Sigmoid colon (tissue), 7 donors: ENCODE measurements around the gene SETBP1. TPM values are rescaled to one million over a fixed set of nuclear protein-coding genes. Genes with fewer than 3 reads are reported as not detected.
A peak's percentile ranks its signal among the peaks of the same experiment; 100 is the strongest.

Experiments used
- DNase-seq: peaks from one replicate; pipeline ENCODE4 v3.0.0-alpha.2; 2019
- H3K27ac ChIP-seq, 4 donors: fragments of 200-600 bp; sonication (generic); one replicate each; pipeline ENCODE4 v1.5.1; 2016 to 2019; ENCODE audit warnings: mild to moderate bottlenecking in 1 of 4
- H3K27me3 ChIP-seq, 3 donors: fragments of 200-600 bp; sonication (generic); one replicate each; pipeline ENCODE4 v1.5.1; 2019; ENCODE audit warnings: mild to moderate bottlenecking in 1 of 3
- H3K36me3 ChIP-seq, 4 donors: fragments of 200-600 bp; sonication (generic); one replicate each; pipeline ENCODE4 v1.5.1; 2016 to 2019
- H3K4me1 ChIP-seq, 4 donors: fragments of 200-600 bp; sonication (generic); one replicate each; pipeline ENCODE4 v1.5.1; 2017 to 2019
- H3K4me3 ChIP-seq, 4 donors: fragments of 200-600 bp; sonication (generic); one replicate each; pipeline ENCODE4 v1.5.1; 2017 to 2019; ENCODE audit warnings: mild to moderate bottlenecking in 2 of 4, moderate library complexity in 1 of 4
- H3K9me3 ChIP-seq, 4 donors: fragments of 200-600 bp in 3 of 4; sonication (generic) in 3 of 4; one replicate each; pipeline versions ENCODE4 v1.5.1 to v1.6.1; 2013 to 2019
- CTCF ChIP-seq, 4 experiments: fragments of 450-650 bp in 3 of 4; fragments of 200-600 bp in 1 of 4; IDR thresholded peaks; one replicate each; pipeline ENCODE4 v1.5.1; 2016 to 2019; ENCODE audit warnings: antibody characterized with exemption in 4 of 4, mild to moderate bottlenecking in 3 of 4, moderate library complexity in 2 of 4
- EP300 ChIP-seq, 4 donors: sonication (generic); formaldehyde crosslinking; IDR thresholded peaks; one replicate each; pipeline ENCODE4 v1.6.1; 2017; ENCODE audit warnings: antibody characterized with exemption in 4 of 4
- POLR2A ChIP-seq, 2 donors: fragments of 450-650 bp; IDR thresholded peaks; one replicate each; pipeline ENCODE4 v1.6.1; 2016; ENCODE audit warnings: antibody characterized with exemption in 2 of 2, mild to moderate bottlenecking in 2 of 2, moderate library complexity in 2 of 2
- POLR2AphosphoS5 ChIP-seq, 4 donors: sonication (generic); formaldehyde crosslinking; IDR thresholded peaks; one replicate each; pipeline ENCODE4 v1.6.1; 2017; ENCODE audit warnings: antibody characterized with exemption in 4 of 4
- WGBS, 2 donors: extraction: QIAGEN DNeasy Blood & Tissue Kit; methylation state at CpG; one replicate each; pipeline ENCODE4 v1.1.7; 2013; 5-methylcytosine and 5-hydroxymethylcytosine counted together
- intact Hi-C: fragments of 100-400 bp; cut with DNase I; formaldehyde crosslinking; loops from one replicate; pipeline ENCODE4 v1.15.1; 2023
- polyA plus RNA-seq, 3 donors: library from polyadenylated mRNA; stranded (reverse); fragments of 200-250 nt; gene quantifications; one replicate each; pipeline ENCODE4 v1.2.3, GENCODE V29; 2013
- total RNA-seq, 4 donors: library from RNA; depleted of rRNA; stranded (reverse); fragments of >200 nt; gene quantifications; one replicate each; pipeline ENCODE4 v1.1.0, GENCODE V29; 2016
- donor health status: healthy with polysubstance abuse.
- donor health status: Bipolar disorder and iron deficiency.
- donor health status: healthy.

Gene SETBP1
- total and polyA plus RNA-seq, 7 donors: 0.69 to 100 (median 67.9) TPM

GRCh38 chr18:44744161-44745121 lies 63.8 kb downstream of the SETBP1 start:
- intact Hi-C loops: no loop called here
- Histone ChIP-seq H3K36me3 (no peaks in the 10 kb centered on the region), H3K4me1 (peaks cover 0 to 80% (median 64%) of the 10 kb centered on the region in 4 donors), H3K9me3 (no peaks in the 10 kb centered on the region), H3K27ac (peak overlapping the region in 3 of 4 donors; percentile 66 to 83 (median 78)), H3K27me3 (no peaks in the 10 kb centered on the region), H3K4me3 (peak overlapping the region in 2 of 4 donors; percentile 6 to 14)
- DNase-seq: peak; percentile 75
- 87 to 93% methylated on average over 50 of the region's 50 CpGs for WGBS, 2 donors
- TF ChIP-seq POLR2A (IDR thresholded peaks at IDR 0.05) (no peak), CTCF (IDR thresholded peaks at IDR 0.05) (no peak), POLR2AphosphoS5 (IDR thresholded peaks at IDR 0.05) (no peak), EP300 (IDR thresholded peaks at IDR 0.05) (no peak)

- H3K36me3 ChIP-seq: no peaks in the 10 kb centered on the region
- DNase-seq: no peak
- H3K4me1 ChIP-seq: peaks cover 0 to 69% (median 54%) of the 10 kb centered on the region in 4 donors
- TF ChIP-seq EP300 (IDR thresholded peaks at IDR 0.05) (no peak), POLR2A (IDR thresholded peaks at IDR 0.05) (no peak), POLR2AphosphoS5 (IDR thresholded peaks at IDR 0.05) (no peak), CTCF (IDR thresholded peaks at IDR 0.05) (no peak)
- H3K27me3 ChIP-seq: no peaks in the 10 kb centered on the region
- intact Hi-C loops: no loop called here
- 63 to 76% methylated on average over 1 of the region's 1 CpG for WGBS, 2 donors
- no peak overlapping the region for H3K4me3 ChIP-seq
- no peaks in the 10 kb centered on the region for H3K9me3 ChIP-seq
- peak overlapping the region; percentile 25 to 83 (median 72) for H3K27ac ChIP-seq
These were observed 66.5 kb downstream of the SETBP1 start for GRCh38 chr18:44747157-44747556.

- peak overlapping the region in 2 of 4 donors; percentile 78 to 83 for H3K27ac ChIP-seq
- no peaks in the 10 kb centered on the region for H3K36me3 ChIP-seq
- no peaks in the 10 kb centered on the region for H3K27me3 ChIP-seq
- H3K4me1 ChIP-seq: peaks cover 0 to 55% (median 40%) of the 10 kb centered on the region in 4 donors
- H3K9me3 ChIP-seq: no peaks in the 10 kb centered on the region
- no peak overlapping the region for H3K4me3 ChIP-seq
- WGBS, 2 donors: 79 to 96% methylated on average over 5 of the region's 5 CpGs
- no peak for DNase-seq
- intact Hi-C loops: no loop called here
- no peak for TF ChIP-seq CTCF (IDR thresholded peaks at IDR 0.05)
- no peak for TF ChIP-seq EP300 (IDR thresholded peaks at IDR 0.05)
- no peak for TF ChIP-seq POLR2AphosphoS5 (IDR thresholded peaks at IDR 0.05)
- no peak for TF ChIP-seq POLR2A (IDR thresholded peaks at IDR 0.05)
These were observed 67.9 kb downstream of the SETBP1 start for GRCh38 chr18:44748582-44748981.

GRCh38 chr18:44750774-44751173 lies 70.1 kb downstream of the SETBP1 start:
- Histone ChIP-seq H3K4me3 (no peak overlapping the region), H3K4me1 (peaks cover 0 to 37% (median 25%) of the 10 kb centered on the region in 4 donors), H3K36me3 (no peaks in the 10 kb centered on the region), H3K9me3 (no peaks in the 10 kb centered on the region), H3K27me3 (no peaks in the 10 kb centered on the region), H3K27ac (no peak overlapping the region)
- intact Hi-C loops: no loop called here
- TF ChIP-seq CTCF (IDR thresholded peaks at IDR 0.05) (no peak), POLR2AphosphoS5 (IDR thresholded peaks at IDR 0.05) (no peak), POLR2A (IDR thresholded peaks at IDR 0.05) (no peak), EP300 (IDR thresholded peaks at IDR 0.05) (no peak)
- WGBS, 2 donors: 86 to 90% methylated on average over 1 of the region's 1 CpG
- no peak for DNase-seq
